Activated naive CD8-positive, alpha-beta T cell treated with anti-CD3 and anti-CD28 coated beads, Interleukin-2, amount 50 U/mL, for 24 hours (primary cell): ENCODE measurements around the gene EXOC3L4.

Experiments used
- ATAC-seq: fragments of 150-1000 bp; cut with Tn5 transposase; one replicate; pipeline ENCODE4 v1.10.0; 2021
- DNase-seq: peaks from one replicate; pipeline ENCODE4 v3.0.0; 2021
- H3K27ac Mint-ChIP-seq: one replicate; pipeline ENCODE4 v1.8.0; 2021; ENCODE audit warnings: mild to moderate bottlenecking, mixed read lengths
- H3K27me3 Mint-ChIP-seq: one replicate; pipeline ENCODE4 v1.8.0; 2021; ENCODE audit warnings: mixed read lengths
- H3K36me3 Mint-ChIP-seq: one replicate; pipeline ENCODE4 v1.8.0; 2021; ENCODE audit warnings: low read depth, mixed read lengths
- H3K4me1 Mint-ChIP-seq: one replicate; pipeline ENCODE4 v1.8.0; 2021; ENCODE audit warnings: mixed read lengths
- H3K4me3 Mint-ChIP-seq: one replicate; pipeline ENCODE4 v1.8.0; 2021; ENCODE audit warnings: mild to moderate bottlenecking, moderate library complexity, mixed read lengths
- H3K9me3 Mint-ChIP-seq: one replicate; pipeline ENCODE4 v1.8.0; 2021; ENCODE audit warnings: mixed read lengths

EXOC3L4 gene

DNA sequence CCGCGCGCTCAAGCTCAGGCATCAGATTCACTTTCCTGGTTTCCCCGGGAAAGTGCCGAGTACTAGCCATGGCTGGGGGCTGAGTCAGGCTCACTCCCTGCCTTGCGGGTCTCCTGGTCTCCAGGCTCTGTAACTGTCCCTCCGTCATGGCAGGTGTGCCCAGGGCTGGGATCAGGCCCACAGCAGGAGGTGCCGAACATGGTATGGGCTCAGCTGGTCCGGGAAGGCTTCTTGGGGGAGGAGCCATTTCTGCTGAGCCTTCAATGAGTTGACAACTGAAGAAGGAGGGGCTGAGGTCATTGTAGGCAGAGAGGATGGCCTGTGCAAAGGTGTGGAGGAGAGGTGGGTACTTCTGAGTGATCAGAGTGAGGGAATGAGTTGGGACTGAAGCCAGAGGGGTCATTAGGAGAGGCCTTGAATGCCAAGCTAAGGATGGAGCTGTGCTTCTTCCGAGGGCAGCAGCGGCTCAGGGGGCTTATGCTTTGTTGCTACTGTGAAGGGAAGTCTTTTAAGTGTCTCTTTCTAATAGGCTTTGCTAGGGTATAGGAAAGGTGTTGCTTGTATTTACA is 769 bp downstream of the EXOC3L4 start:
- Mint-ChIP-seq H3K27me3 (peaks cover 6% of the 10 kb centered on the region), H3K9me3 (no peaks in the 10 kb centered on the region), H3K27ac (no peak overlapping the region), H3K4me1 (peaks cover 4% of the 10 kb centered on the region), H3K4me3 (no peak overlapping the region), H3K36me3 (no peaks in the 10 kb centered on the region)
- no peak for ATAC-seq
- DNase-seq, result no peak

DNA sequence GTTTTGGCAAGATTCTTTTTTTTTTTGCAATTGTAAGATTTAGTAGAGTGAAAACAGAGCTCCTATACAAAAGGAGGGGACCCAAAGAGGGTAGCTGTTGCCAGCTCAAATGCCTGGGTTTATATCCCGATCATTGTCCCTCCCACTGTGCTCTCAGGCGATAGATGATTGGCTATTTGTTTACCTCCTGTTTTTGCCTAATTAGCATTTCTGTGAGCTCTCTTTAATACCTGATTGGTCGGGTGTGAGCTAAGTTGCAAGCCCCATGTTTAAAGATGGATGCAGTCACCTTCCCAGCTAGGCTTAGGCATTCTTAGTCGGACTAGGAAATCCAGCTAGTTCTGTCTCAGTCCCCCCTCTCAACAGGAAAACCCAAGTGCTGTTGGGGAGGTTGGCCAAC is 1.9 kb downstream of the EXOC3L4 start:
- Mint-ChIP-seq H3K27me3 (peaks cover 11% of the 10 kb centered on the region), H3K9me3 (no peaks in the 10 kb centered on the region), H3K27ac (no peak overlapping the region), H3K36me3 (no peaks in the 10 kb centered on the region), H3K4me1 (no peaks in the 10 kb centered on the region), H3K4me3 (no peak overlapping the region)
- ATAC-seq (no peak), DNase-seq (no peak)

DNA sequence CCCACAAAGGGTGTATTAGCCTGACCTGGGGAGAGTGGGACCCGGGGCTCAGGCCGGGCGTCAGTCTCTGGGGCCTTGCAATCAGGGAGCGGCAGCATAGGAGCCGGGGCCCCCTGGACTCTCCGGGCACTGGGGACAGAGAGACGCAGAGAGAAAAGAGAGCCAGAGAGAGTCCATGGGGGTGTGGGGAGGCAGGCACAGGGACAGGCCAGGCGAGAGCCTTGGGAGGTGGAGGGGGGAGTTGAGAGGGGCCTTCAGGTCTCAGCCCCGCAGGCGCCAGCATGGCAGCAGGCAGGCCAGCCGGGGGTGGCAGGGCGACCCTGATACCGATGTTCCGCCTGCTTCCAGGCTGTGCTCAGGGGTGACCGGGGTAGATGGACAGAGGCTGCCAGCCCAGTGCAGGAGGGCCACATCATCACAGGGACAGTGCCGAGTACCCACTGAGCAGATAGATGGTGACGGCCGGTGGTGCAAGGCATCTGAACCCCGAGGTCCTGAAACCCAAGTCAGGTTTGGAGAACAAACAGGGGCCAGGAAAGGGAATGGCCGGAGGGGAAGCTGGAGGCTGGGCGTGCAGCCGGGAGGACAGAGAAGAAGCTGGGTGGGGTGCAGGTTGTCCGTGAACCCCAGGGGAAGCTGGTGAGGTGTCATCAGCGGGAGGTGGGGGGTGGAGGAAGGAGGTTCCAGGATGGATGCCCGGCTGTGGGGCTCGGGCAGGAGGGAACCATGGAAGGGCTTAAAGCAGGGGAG is 2.9 kb downstream of the EXOC3L4 start:
- no peaks in the 10 kb centered on the region for H3K9me3 Mint-ChIP-seq
- DNase-seq (no peak), ATAC-seq (no peak)
- H3K4me1 Mint-ChIP-seq, result no peaks in the 10 kb centered on the region
- H3K36me3 Mint-ChIP-seq, result no peaks in the 10 kb centered on the region
- peaks cover 14% of the 10 kb centered on the region for H3K27me3 Mint-ChIP-seq
- H3K27ac Mint-ChIP-seq, result no peak overlapping the region
- H3K4me3 Mint-ChIP-seq, result no peak overlapping the region

DNA sequence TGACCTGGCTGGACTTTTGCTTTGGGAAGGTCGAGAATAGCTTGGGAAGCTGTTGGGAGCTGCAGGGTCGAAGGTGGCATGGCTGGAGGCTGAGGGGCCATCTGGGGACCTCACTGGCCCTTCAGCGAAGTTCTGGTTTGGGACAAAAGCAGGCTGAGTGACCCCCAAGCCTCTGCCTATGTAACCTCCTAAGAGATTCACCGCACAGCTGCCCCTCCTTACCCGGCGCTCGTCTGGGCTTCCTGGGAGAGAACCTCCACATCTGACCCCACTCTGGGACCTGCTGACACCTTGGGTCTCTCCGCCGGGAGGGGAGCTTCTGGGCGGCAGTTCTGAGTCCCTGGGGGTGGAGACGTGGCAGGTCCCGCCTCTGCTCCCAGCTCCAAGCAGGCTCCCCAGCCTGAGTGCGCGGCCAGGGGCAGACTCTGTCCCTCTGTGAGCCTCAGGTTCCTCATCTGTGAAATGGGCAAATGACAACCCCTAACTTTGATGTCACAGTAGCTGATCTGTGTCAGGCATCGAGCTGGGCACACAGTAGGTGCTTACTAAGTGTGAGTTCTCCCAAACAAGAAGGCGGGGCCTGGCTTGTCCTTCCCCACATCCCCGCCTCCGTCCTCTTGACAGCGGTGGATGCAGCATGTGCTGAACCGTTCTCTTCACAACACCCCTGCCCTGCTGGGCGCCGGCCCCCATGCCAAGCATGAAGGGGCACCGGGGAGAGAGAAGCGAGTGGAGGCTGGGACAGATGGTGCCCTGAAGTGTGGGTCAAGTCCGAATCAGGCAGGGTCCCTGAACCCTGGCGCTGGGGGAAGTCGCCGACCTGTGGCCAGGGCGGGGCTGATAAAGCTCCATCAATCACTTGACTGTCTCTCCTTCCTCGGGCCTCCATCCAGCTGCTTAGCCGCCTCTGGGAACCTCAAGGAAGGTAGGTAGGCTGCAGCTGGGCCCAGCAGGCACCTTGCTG is 3.8 kb downstream of the EXOC3L4 start:
- Mint-ChIP-seq H3K9me3 (no peaks in the 10 kb centered on the region), H3K27ac (no peak overlapping the region)
- DNase-seq, result no peak

DNA sequence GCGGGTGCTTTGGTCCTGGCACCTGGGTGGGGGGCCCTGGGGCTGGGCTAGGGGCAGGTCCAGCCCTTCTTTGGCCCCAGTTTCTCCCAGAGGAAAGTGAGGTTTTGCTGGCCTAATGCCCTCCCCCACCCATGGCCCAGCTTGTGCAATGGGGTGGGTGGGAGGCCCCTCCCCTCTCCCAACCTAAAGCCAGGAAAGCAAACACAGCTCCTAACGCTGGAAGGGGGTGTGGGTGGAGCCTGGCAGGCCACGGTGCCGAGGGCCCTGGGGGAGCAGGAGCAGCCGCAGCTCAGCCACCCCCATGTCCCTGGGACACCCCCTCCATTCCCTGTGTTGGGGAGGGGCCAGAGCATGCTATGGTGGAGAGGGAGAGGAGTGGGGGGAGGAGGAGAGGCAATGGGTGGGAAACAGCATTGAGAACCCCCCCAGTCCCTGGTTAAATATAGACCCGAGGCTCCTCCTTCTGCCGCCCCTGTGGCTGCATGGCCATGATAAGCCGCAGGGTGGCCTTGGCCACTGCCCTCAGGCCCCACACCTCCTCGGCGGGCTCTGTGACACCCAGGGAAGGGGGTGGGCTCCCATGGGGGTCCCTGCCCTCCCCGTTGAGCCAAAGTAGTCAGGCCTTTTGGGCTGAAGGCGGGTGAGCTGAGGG is 4.7 kb downstream of the EXOC3L4 start:
- Mint-ChIP-seq H3K9me3 (no peaks in the 10 kb centered on the region), H3K4me3 (no peak overlapping the region), H3K36me3 (no peaks in the 10 kb centered on the region), H3K27me3 (peaks cover 24% of the 10 kb centered on the region), H3K27ac (no peak overlapping the region), H3K4me1 (peaks cover 3% of the 10 kb centered on the region)
- no peak for DNase-seq
- no peak for ATAC-seq

More for the DNA sequence above, 3.8 kb downstream of the EXOC3L4 start:
- Mint-ChIP-seq H3K4me1 (no peaks in the 10 kb centered on the region), H3K36me3 (no peaks in the 10 kb centered on the region), H3K4me3 (no peak overlapping the region), H3K27me3 (peaks cover 19% of the 10 kb centered on the region)
- no peak for ATAC-seq

DNA sequence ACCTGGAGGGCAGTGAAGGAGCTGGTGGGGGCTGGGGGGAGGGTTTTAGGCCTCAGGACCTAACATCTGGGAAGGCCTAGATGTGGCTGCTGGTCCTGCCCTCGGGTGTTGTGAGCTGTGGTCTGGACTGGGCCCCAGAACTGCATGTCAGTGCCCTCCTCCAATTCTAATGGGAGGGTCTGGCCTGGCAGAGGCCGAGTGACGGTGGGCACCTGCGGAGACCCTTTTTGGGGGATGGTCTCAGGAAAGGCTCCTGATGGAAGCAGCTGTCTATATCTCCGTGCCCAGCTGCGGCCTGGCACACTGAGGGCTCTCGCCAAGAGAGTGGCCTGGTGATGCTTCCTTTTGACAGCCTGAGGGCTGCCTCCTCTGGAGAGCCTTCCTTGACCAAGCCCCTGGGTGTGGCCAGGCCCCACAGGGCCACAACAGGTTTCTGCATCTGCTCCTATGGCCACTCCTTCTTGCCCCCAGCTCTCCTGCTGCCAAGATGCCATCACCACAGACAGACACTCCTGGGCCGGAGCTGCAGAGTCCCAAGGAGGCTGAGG is 5.3 kb downstream of the EXOC3L4 start:
- H3K4me3 Mint-ChIP-seq, result no peak overlapping the region
- DNase-seq (no peak), ATAC-seq (no peak)
- H3K4me1 Mint-ChIP-seq, result peaks cover 3% of the 10 kb centered on the region
- no peaks in the 10 kb centered on the region for H3K36me3 Mint-ChIP-seq
- H3K9me3 Mint-ChIP-seq, result no peaks in the 10 kb centered on the region
- H3K27ac Mint-ChIP-seq, result no peak overlapping the region
- H3K27me3 Mint-ChIP-seq, result peaks cover 25% of the 10 kb centered on the region

DNA sequence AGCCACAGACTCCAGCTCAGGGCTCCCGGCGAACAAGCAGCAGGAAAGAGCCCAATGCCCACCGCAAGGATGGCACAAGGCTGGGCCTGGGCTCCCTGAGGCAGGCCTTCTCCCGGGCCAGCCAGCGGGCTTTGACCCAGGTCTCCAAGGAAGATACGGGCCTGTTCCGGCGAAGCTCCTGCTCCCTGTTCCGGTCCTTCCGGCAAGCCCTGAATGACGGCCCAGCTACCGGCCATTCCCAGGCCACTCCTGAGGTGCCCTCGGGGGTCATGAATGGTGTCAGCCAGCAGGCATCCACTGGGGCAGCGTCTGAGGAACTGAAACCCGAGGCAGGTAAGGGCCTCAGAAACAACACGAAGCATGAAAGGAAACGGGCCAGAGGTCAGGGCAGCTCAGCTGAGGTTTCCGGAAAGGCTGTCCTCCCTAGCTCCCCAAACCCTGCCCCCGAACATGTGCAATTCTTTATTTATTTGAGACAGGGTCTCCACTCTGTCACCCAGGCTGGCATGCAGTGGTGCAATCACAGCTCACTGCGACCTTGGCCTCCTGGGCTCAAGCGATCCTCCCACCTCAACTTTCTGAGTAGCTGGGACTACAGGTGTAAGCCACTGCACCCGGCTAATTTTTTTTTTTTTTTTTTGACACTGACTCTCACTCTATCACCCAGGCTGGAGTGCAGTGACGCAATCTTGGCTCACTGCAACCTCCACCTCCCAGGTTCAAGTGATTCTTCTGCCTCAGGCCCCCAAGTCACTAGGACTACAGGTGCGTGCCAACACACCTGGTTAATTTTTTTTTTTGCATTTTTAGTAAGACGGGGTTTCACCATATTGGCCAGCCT is 6.0 kb downstream of the EXOC3L4 start:
- DNase-seq (no peak), ATAC-seq (no peak)
- peaks cover 30% of the 10 kb centered on the region for H3K27me3 Mint-ChIP-seq
- H3K27ac Mint-ChIP-seq, result no peak overlapping the region
- peaks cover 6% of the 10 kb centered on the region for H3K4me1 Mint-ChIP-seq
- no peaks in the 10 kb centered on the region for H3K36me3 Mint-ChIP-seq
- H3K4me3 Mint-ChIP-seq, result no peak overlapping the region
- no peaks in the 10 kb centered on the region for H3K9me3 Mint-ChIP-seq

DNA sequence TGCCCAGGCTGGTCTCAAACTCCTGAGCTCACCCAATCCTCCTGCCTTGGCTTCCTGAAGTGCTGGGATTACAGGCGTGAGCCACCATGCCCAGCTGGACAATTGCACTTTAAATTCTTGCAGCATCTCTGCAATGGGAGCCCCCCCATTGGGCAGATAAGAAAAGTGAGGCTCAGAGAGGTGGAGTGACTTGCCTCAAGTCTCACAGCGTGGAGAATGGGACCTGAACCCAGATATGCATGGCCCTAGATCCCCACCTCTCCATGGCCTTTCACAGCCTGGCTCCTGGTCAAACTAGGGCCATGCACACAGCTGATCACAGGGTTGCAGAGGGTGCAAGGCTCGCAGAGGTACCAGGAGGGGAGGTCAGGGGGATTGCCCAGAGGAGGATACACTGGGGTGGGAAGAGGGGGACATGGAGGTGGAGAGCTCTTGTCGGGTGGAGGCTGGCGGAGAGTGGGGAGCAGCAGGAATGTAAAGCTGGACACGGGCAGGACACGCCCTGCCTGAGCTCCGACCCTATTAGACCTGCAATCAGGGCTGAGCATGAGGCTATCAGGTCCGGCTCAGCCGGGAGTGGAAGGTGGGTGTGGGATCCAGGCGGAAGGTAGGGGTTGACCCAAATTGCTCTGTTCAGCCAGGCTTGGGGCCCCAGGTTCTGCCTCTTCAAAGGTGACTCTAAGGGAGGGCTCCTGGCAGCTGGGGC is 6.9 kb downstream of the EXOC3L4 start:
- ATAC-seq, result no peak
- Mint-ChIP-seq H3K9me3 (no peaks in the 10 kb centered on the region), H3K36me3 (no peaks in the 10 kb centered on the region), H3K27me3 (peaks cover 32% of the 10 kb centered on the region), H3K4me3 (no peak overlapping the region), H3K4me1 (peaks cover 6% of the 10 kb centered on the region), H3K27ac (no peak overlapping the region)
- DNase-seq, result no peak

DNA sequence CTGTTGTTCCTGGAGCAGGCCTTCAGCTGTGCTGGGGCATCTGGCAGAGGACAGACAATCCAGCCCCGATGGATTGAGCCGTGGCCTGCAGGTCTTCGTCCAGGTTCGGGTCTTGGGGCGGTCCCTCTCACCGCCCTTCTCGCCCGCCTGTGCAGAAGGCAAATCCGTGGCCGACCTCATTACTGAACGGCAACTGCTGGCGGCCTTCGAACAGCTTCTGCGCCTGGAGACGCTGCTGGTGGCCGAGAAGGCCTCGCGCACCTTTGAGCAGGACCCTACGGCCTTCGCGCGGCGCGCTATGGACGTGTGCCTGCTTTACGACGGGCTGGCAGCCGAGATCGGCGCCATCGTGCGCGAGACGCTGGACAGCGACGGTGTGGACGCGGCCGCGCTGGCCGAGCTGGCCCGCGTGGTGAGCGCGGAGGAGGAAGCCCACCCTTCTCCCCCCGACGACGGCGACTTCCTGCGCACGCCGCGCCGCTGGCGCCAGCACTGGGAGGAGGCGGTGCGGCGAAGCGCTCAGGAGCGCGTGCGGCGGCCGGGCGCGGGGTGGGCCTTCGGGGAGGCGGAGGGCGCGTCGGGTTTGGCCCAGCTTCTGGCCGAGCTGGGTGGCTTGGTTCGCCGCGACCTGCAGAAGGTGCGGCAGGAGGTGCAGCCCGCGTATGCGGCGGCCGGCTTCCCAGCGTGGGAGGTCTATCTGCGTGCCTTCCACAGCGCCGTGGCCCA is 7.6 kb downstream of the EXOC3L4 start:
- DNase-seq (no peak), ATAC-seq (no peak)
- Mint-ChIP-seq H3K27ac (no peak overlapping the region), H3K4me1 (peaks cover 6% of the 10 kb centered on the region), H3K36me3 (no peaks in the 10 kb centered on the region), H3K9me3 (no peaks in the 10 kb centered on the region), H3K27me3 (peaks cover 29% of the 10 kb centered on the region), H3K4me3 (no peak overlapping the region)

DNA sequence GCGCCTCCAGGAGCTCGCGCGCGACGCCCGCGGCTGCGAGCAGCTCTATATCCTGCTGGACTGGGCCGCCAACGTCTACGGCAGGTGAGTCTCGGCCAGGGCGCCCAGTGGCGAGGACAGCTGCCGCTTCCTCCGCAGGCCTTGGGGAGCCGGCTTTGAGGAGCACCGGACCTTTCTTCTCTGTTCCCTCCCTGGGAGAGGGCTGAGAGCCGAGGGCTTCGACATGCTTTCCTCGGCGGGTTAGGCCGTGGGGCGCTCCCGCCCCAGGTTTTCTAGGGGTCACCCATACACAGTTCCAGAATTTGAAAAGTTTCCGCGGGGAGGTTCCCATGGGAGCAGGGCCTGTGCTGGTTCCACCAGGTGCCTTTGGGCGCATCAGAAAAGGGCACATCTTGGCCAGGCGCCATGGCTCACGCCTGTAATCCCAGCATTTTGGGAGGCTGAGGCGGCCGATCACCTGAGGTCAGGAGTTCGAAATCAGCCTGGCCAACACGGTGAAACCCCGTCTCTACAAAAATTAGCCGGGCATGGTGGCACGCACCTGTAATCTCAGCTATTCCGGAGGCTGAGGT is 8.2 kb downstream of the EXOC3L4 start:
- Mint-ChIP-seq H3K27me3 (peaks cover 27% of the 10 kb centered on the region), H3K9me3 (no peaks in the 10 kb centered on the region), H3K4me3 (no peak overlapping the region), H3K4me1 (peaks cover 6% of the 10 kb centered on the region), H3K27ac (no peak overlapping the region), H3K36me3 (no peaks in the 10 kb centered on the region)
- no peak for ATAC-seq
- DNase-seq, result no peak

DNA sequence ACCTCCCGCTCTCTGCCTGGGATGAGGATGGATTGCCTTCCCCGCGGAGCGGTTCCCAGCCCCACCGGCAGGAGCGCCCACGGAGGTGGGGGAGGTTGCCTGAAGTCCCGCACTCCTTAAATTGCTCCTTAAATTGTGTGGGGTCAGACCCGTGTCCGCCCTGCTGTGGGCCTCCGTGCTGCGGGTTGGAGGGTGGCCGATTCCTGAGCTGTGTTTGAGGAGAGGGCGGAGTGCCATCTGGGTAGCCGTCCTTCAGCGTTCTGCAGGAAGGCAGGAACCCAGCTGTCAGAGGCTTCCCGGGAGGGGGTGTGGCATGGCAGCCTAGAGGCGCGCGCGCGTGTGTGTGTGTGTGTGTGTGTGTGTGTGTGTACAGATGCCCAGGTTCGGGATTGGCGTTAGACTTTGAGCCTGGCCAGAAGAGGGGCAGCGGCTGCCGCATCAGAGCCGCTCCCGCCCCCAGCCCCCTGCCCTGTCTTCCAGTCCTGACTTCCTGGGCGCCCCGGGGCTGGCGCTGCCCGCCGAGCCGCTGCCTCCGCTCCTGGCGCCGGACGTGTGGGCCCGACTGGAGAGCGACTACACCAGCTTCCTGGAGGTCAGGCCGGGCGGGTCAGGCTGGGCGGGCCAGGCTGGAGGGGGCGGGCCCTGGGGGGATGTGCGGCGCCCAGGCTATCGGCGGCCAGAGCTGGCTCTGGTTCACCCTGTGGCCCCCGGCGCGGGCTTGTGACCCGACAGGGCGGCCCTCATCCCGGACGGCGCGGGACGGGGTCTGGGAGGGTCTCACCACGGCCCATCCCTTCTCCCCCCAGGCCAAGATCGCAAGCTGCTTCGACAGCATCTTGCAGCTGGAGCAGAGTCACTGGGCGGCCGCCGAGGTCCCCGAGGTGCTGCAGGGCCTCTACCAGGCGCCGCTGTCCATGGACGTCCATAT is 9.2 kb downstream of the EXOC3L4 start:
- peaks cover 7% of the 10 kb centered on the region for H3K4me1 Mint-ChIP-seq
- H3K9me3 Mint-ChIP-seq, result no peaks in the 10 kb centered on the region
- no peaks in the 10 kb centered on the region for H3K36me3 Mint-ChIP-seq
- no peak overlapping the region for H3K27ac Mint-ChIP-seq
- ATAC-seq, result no peak
- H3K4me3 Mint-ChIP-seq, result no peak overlapping the region
- peaks cover 29% of the 10 kb centered on the region for H3K27me3 Mint-ChIP-seq
- no peak for DNase-seq

DNA sequence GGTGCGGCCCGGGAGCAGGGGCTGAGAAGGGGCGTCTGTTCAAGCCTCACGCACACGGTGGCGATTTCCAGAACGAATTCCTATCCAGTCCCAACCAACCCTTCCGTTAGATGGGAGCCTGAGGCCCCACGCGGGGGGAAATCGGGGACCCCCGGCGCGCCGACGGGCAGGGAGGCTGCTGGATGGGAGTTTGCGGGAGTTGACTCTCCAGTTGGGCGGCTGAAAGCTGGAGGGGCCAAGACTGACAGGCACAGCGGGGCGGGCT is 9.8 kb downstream of the EXOC3L4 start:
- Mint-ChIP-seq H3K4me3 (no peak overlapping the region), H3K27ac (no peak overlapping the region), H3K9me3 (no peaks in the 10 kb centered on the region), H3K27me3 (peaks cover 29% of the 10 kb centered on the region), H3K4me1 (peaks cover 8% of the 10 kb centered on the region), H3K36me3 (no peaks in the 10 kb centered on the region)
- DNase-seq (no peak), ATAC-seq (no peak)
